IMR-90 (cell line): Measurements from ENCODE around the gene AGAP1. TPM values are rescaled to one million over a fixed set of nuclear protein-coding genes. Genes with fewer than 3 reads are reported as not detected.
A peak's percentile ranks its signal among the peaks of the same experiment; 100 is the strongest.

Experiments
- ATAC-seq: fragments of 200-7000 bp; cut with Tn5 transposase; 2 replicates; pipeline ENCODE4 v1.9.1; 2020; ENCODE audit warnings: low read depth, mild to moderate bottlenecking, moderate library complexity
- BruUV-seq: library from RNA; stranded (reverse); fragments of 400-500 nt; replicated peaks from 2 replicates; lab custom pipeline; 2021; lab: Mats Ljungman, UMichigan
- CTCF ChIA-PET: fragments of 300-600 bp; formaldehyde crosslinking; extraction: SDS; loops from one replicate; lab custom pipeline; 2021; ENCODE audit warnings: antibody characterized with exemption; lab: Yijun Ruan, JAX
- POLR2A ChIA-PET: fragments of 300-600 bp; sonication (Branson Sonifier 250); formaldehyde crosslinking; loops from one replicate; lab custom pipeline; 2022; ENCODE audit warnings: antibody characterized with exemption; ENCODE audit not compliant: unreplicated experiment; lab: Charles Lee
- DNase-seq: peaks from one replicate; pipeline ENCODE4 v3.0.0; 2013
- H2AFZ ChIP-seq: replicated peaks from 2 replicates; pipeline ENCODE3; 2013; ENCODE audit warnings: low read length, mild to moderate bottlenecking; ENCODE audit not compliant: poor library complexity
- H2AK5ac ChIP-seq: 2 replicates; pipeline ENCODE4 v1.6.1; 2013; ENCODE audit warnings: low read depth, low read length, inconsistent platforms
- H2AK9ac ChIP-seq: replicated peaks from 2 replicates; pipeline ENCODE3; 2013; ENCODE audit warnings: mild to moderate bottlenecking, low read depth, low read length, moderate library complexity; ENCODE audit not compliant: poor library complexity
- H2BK120ac ChIP-seq: 2 replicates; pipeline ENCODE4 v1.6.1; 2013; ENCODE audit warnings: low read depth, low read length, inconsistent platforms
- H2BK15ac ChIP-seq: 3 replicates; pipeline ENCODE4 v1.6.1; 2013; ENCODE audit warnings: low read depth, low read length, inconsistent platforms
- H2BK20ac ChIP-seq: 2 replicates; pipeline ENCODE4 v1.6.1; 2013; ENCODE audit warnings: low read depth, mild to moderate bottlenecking, inconsistent platforms, low read length, moderate library complexity
- H2BK5ac ChIP-seq: 2 replicates; pipeline ENCODE4 v1.6.1; 2013; ENCODE audit warnings: mild to moderate bottlenecking, low read depth, low read length, inconsistent platforms; ENCODE audit not compliant: poor library complexity, severe bottlenecking
- H3K14ac ChIP-seq: replicated peaks from 2 replicates; pipeline ENCODE4 v1.6.1; 2013; ENCODE audit warnings: low read depth, low read length, inconsistent platforms
- H3K18ac ChIP-seq: 2 replicates; pipeline ENCODE4 v1.6.1; 2013; ENCODE audit warnings: low read depth, low read length, control low read depth
- H3K23ac ChIP-seq: 2 replicates; pipeline ENCODE4 v1.6.1; 2013; ENCODE audit warnings: low read depth, low read length, inconsistent platforms
- H3K27ac ChIP-seq: 2 replicates; pipeline ENCODE4 v1.5.1; 2013; ENCODE audit warnings: mild to moderate bottlenecking, control low read depth, low read length; ENCODE audit not compliant: insufficient read depth
- H3K27me3 ChIP-seq: 2 replicates; pipeline ENCODE4 v1.6.1; 2013; ENCODE audit warnings: low read length; ENCODE audit not compliant: control insufficient read depth, insufficient read depth
- H3K36me3 ChIP-seq: 2 replicates; pipeline ENCODE4 v1.6.1; 2013; ENCODE audit warnings: low read length, mixed read lengths; ENCODE audit not compliant: control insufficient read depth, insufficient read depth
- H3K4ac ChIP-seq: 2 replicates; pipeline ENCODE4 v1.6.1; 2013; ENCODE audit warnings: low read depth, low read length, inconsistent platforms
- H3K4me1 ChIP-seq: 2 replicates; pipeline ENCODE4 v1.6.1; 2013; ENCODE audit warnings: low read length, mixed read lengths; ENCODE audit not compliant: control insufficient read depth, insufficient read depth
- H3K4me2 ChIP-seq: 2 replicates; pipeline ENCODE4 v1.6.1; 2013; ENCODE audit warnings: low read depth, mild to moderate bottlenecking, control low read depth, low read length, moderate library complexity
- H3K4me3 ChIP-seq: 2 replicates; pipeline ENCODE4 v1.5.1; 2013; ENCODE audit warnings: low read depth, mild to moderate bottlenecking, control low read depth, low read length, moderate library complexity; ENCODE audit not compliant: insufficient read depth
- H3K56ac ChIP-seq: 2 replicates; pipeline ENCODE4 v1.6.1; 2013; ENCODE audit warnings: low read length, inconsistent platforms; ENCODE audit not compliant: insufficient read depth; ENCODE audit errors: extremely low read depth
- H3K79me1 ChIP-seq, 2 experiments: 2 replicates each; pipeline ENCODE4 v1.6.1; 2013; ENCODE audit warnings: low read length in 2 of 2, inconsistent platforms in 1 of 2, low read depth in 1 of 2
- H3K9ac ChIP-seq: 2 replicates; pipeline ENCODE4 v1.6.1; 2013; ENCODE audit warnings: low read depth, low read length, control low read depth
- H3K9me1 ChIP-seq: 2 replicates; pipeline ENCODE4 v1.6.1; 2013; ENCODE audit warnings: low read length, inconsistent platforms; ENCODE audit not compliant: insufficient read depth
- H3K9me3 ChIP-seq: 2 replicates; pipeline ENCODE4 v1.6.1; 2013; ENCODE audit warnings: low read length; ENCODE audit not compliant: control insufficient read depth, insufficient read depth
- H4K20me1 ChIP-seq: 2 replicates; pipeline ENCODE4 v1.6.1; 2013; ENCODE audit warnings: low read length, inconsistent platforms; ENCODE audit not compliant: insufficient read depth
- H4K5ac ChIP-seq: 2 replicates; pipeline ENCODE4 v1.6.1; 2013; ENCODE audit warnings: mild to moderate bottlenecking, low read depth, low read length, control low read depth
- H4K8ac ChIP-seq, 2 experiments: 2 replicates each; pipeline ENCODE4 v1.6.1; 2013; ENCODE audit warnings: low read depth in 2 of 2, low read length in 2 of 2, control low read depth in 1 of 2, inconsistent platforms in 1 of 2
- H4K91ac ChIP-seq: 2 replicates; pipeline ENCODE4 v1.6.1; 2013; ENCODE audit warnings: low read depth, low read length, inconsistent platforms; ENCODE audit not compliant: insufficient read depth
- BHLHE40 ChIP-seq: fragments of 150-350 bp; IDR thresholded peaks from 2 replicates; pipeline ENCODE4 v1.6.1; 2016; ENCODE audit warnings: mild to moderate bottlenecking, low read depth, low read length
- CEBPB ChIP-seq: IDR thresholded peaks from 2 replicates; pipeline ENCODE4 v1.6.1; 2012; ENCODE audit warnings: low read depth, low read length, improper control_type of control experiment
- CHD1 ChIP-seq: IDR thresholded peaks from 2 replicates; pipeline ENCODE4 v1.6.1; 2012; ENCODE audit warnings: low read depth, low read length, improper control_type of control experiment
- FOS ChIP-seq: fragments of 150-350 bp; IDR thresholded peaks from 2 replicates; pipeline ENCODE4 v1.6.1; 2016; ENCODE audit warnings: low read depth, low read length
- MAFK ChIP-seq: IDR thresholded peaks from 2 replicates; pipeline ENCODE4 v1.6.1; 2012; ENCODE audit warnings: low read depth, low read length, improper control_type of control experiment
- MAZ ChIP-seq: IDR thresholded peaks from 2 replicates; pipeline ENCODE4 v1.6.1; 2012; ENCODE audit warnings: low read depth, mild to moderate bottlenecking, low read length, improper control_type of control experiment, moderate library complexity, borderline replicate concordance
- MXI1 ChIP-seq: IDR thresholded peaks from 2 replicates; pipeline ENCODE4 v1.6.1; 2012; ENCODE audit warnings: low read depth, mild to moderate bottlenecking, low read length, moderate library complexity, borderline replicate concordance
- NFE2L2 ChIP-seq: fragments of 150-350 bp; IDR thresholded peaks from 2 replicates; pipeline ENCODE4 v1.6.1; 2016; ENCODE audit warnings: low read depth, mild to moderate bottlenecking, low read length
- POLR2A ChIP-seq: IDR thresholded peaks from 2 replicates; pipeline ENCODE4 v1.6.1; 2012; ENCODE audit warnings: mild to moderate bottlenecking, low read depth, low read length
- RAD21 ChIP-seq: IDR thresholded peaks from 2 replicates; pipeline ENCODE4 v1.6.1; 2012; ENCODE audit warnings: low read length, improper control_type of control experiment
- RCOR1 ChIP-seq: IDR thresholded peaks from 2 replicates; pipeline ENCODE4 v1.6.1; 2012; ENCODE audit warnings: mild to moderate bottlenecking, low read length, improper control_type of control experiment; ENCODE audit not compliant: insufficient replicate concordance
- RFX5 ChIP-seq: IDR thresholded peaks from 2 replicates; pipeline ENCODE4 v1.8.0; 2012; ENCODE audit warnings: low read depth, mild to moderate bottlenecking, low read length, moderate library complexity
- SMC3 ChIP-seq: fragments of 150-350 bp; IDR thresholded peaks from 2 replicates; pipeline ENCODE4 v1.6.1; 2016; ENCODE audit warnings: low read depth, mild to moderate bottlenecking, antibody characterized with exemption, low read length, moderate library complexity
- WGBS, 2 experiments: methylation state at CpG; one replicate each; pipeline versions ENCODE4 v1.1.5 to v1.1.7; 2013; ENCODE audit warnings: missing lambda C conversion rate in 2 of 2; ENCODE audit not compliant: insufficient read length in 1 of 2; ENCODE audit errors: extremely low coverage in 2 of 2; 5-methylcytosine and 5-hydroxymethylcytosine counted together
- dilution Hi-C: fragments of 300-500 bp; cut with HindIII; formaldehyde crosslinking; loops from one replicate; pipeline ENCODE4 v1.14.3; 2018; ENCODE audit warnings: low sequenced_read_pairs; ENCODE audit not compliant: unreplicated experiment
- in situ Hi-C: fragments of 300-500 bp; cut with MboI; formaldehyde crosslinking; loops from 3 replicates; pipeline ENCODE4 v1.14.3; 2019; ENCODE audit warnings: low sequenced_read_pairs, inconsistent platforms, mixed read lengths
- intact Hi-C: fragments of 100-400 bp; cut with micrococcal nuclease; formaldehyde crosslinking; loops from 2 replicates; pipeline ENCODE4 v1.10.0; 2022
- polyA plus RNA-seq, 3 experiments: library from polyadenylated mRNA; depleted of rRNA; stranded (reverse); fragments of >200 nt; gene quantifications; 2 replicates each; pipeline ENCODE4 v1.2.3, GENCODE V29; 2012; ENCODE audit warnings: low replicate concordance in 1 of 3
- total RNA-seq: library from RNA; depleted of rRNA; stranded (reverse); fragments of >200 nt; gene quantifications from 2 replicates; pipeline ENCODE4 v1.2.3, GENCODE V29; 2012
- TF ChIP-seq, protein P1 (sequence below): fragments of 150-350 bp; IDR thresholded peaks from 2 replicates; pipeline ENCODE4 v1.6.1; 2016; ENCODE audit warnings: low read depth, mild to moderate bottlenecking, low read length, moderate library complexity, borderline replicate concordance
- TF ChIP-seq, protein P2 (sequence below): fragments of 150-350 bp; IDR thresholded peaks from 2 replicates; pipeline ENCODE4 v1.6.1; 2017; ENCODE audit warnings: mild to moderate bottlenecking, antibody characterized with exemption, low read length, low read depth
- TF ChIP-seq, protein P3 (sequence below): conservative IDR thresholded peaks from 2 replicates; pipeline ENCODE4 v1.5.1; 2012; ENCODE audit warnings: mild to moderate bottlenecking, low read depth, low read length, improper control_type of control experiment

Gene AGAP1
- total and polyA plus RNA-seq, 2 of the 4 experiments (the other 2 are of a cell fraction), result 15.1 to 16.4 TPM

DNA sequence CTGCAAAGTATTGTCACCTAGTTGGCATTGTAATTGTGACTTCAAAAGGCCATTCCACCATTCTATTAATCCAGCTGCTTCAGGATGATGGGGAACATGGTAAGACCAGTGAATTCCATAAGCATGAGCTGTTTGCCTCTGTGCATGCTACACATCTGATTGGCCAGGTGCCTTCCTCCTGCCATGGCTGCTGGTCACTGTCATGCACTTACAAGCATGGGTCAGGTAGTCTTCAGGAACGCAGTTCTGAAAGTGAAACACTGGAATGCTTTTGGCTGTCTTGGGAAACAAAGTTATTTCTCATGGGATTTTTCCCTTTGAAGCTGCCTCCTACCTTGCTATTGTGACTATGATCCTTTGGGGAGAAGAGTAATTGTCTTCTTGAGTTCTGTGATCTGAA, 406.8 kb downstream of the AGAP1 start:
- peak; percentile 41 for DNase-seq
- H3K4me3 ChIP-seq, result no peak overlapping the region
- no peak overlapping the region for H4K91ac ChIP-seq
- POLR2A ChIA-PET, result no interaction called here
- H3K79me1 ChIP-seq, result no peaks in the 10 kb centered on the region
- no peak overlapping the region for H3K9ac ChIP-seq
- BruUV-seq, result no TSS peak
- H4K5ac ChIP-seq, result no peak overlapping the region
- H3K4ac ChIP-seq, result no peak overlapping the region
- intact Hi-C loops (no loop called here), dilution Hi-C loops (no loop called here), in situ Hi-C loops (no loop called here)
- H3K4me1 ChIP-seq, result no peaks in the 10 kb centered on the region; the same call in 1 of the 2 replicates
- H3K14ac ChIP-seq, result no peak overlapping the region
- H3K4me2 ChIP-seq, result no peak overlapping the region
- H4K20me1 ChIP-seq, result no peaks in the 10 kb centered on the region
- no peak overlapping the region for H2BK15ac ChIP-seq
- TF ChIP-seq, protein P1, sequence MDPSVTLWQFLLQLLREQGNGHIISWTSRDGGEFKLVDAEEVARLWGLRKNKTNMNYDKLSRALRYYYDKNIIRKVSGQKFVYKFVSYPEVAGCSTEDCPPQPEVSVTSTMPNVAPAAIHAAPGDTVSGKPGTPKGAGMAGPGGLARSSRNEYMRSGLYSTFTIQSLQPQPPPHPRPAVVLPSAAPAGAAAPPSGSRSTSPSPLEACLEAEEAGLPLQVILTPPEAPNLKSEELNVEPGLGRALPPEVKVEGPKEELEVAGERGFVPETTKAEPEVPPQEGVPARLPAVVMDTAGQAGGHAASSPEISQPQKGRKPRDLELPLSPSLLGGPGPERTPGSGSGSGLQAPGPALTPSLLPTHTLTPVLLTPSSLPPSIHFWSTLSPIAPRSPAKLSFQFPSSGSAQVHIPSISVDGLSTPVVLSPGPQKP, result no peak
- TF ChIP-seq SMC3 (no peak), RFX5 (no peak), RAD21 (no peak), MAFK (no peak), NFE2L2 (no peak), CEBPB (no peak), POLR2A (no peak), RCOR1 (no peak), MAZ (no peak), MXI1 (no peak), BHLHE40 (no peak), CHD1 (no peak), FOS (no peak)
- TF ChIP-seq, protein P2, sequence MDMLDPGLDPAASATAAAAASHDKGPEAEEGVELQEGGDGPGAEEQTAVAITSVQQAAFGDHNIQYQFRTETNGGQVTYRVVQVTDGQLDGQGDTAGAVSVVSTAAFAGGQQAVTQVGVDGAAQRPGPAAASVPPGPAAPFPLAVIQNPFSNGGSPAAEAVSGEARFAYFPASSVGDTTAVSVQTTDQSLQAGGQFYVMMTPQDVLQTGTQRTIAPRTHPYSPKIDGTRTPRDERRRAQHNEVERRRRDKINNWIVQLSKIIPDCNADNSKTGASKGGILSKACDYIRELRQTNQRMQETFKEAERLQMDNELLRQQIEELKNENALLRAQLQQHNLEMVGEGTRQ, result no peak
- TF ChIP-seq, protein P3, sequence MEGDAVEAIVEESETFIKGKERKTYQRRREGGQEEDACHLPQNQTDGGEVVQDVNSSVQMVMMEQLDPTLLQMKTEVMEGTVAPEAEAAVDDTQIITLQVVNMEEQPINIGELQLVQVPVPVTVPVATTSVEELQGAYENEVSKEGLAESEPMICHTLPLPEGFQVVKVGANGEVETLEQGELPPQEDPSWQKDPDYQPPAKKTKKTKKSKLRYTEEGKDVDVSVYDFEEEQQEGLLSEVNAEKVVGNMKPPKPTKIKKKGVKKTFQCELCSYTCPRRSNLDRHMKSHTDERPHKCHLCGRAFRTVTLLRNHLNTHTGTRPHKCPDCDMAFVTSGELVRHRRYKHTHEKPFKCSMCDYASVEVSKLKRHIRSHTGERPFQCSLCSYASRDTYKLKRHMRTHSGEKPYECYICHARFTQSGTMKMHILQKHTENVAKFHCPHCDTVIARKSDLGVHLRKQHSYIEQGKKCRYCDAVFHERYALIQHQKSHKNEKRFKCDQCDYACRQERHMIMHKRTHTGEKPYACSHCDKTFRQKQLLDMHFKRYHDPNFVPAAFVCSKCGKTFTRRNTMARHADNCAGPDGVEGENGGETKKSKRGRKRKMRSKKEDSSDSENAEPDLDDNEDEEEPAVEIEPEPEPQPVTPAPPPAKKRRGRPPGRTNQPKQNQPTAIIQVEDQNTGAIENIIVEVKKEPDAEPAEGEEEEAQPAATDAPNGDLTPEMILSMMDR, result no peak
- no peak overlapping the region for H3K18ac ChIP-seq
- no peak overlapping the region for H3K56ac ChIP-seq
- 0 out of 2 replicates have a peak overlapping the region, but pooled peaks have one; percentile 51 for H2AK5ac ChIP-seq
- no peak overlapping the region for H2AK9ac ChIP-seq
- peaks cover 1% of the 10 kb centered on the region; the same call in 1 of the 2 replicates for H3K36me3 ChIP-seq
- no peak overlapping the region for H2AFZ ChIP-seq
- H3K23ac ChIP-seq, result no peak overlapping the region
- no peak overlapping the region for H2BK20ac ChIP-seq
- no peak overlapping the region for H3K27ac ChIP-seq
- no peaks in the 10 kb centered on the region; the same call in 1 of the 2 replicates for H3K9me1 ChIP-seq
- no peaks in the 10 kb centered on the region; the same call in 1 of the 2 replicates for H3K9me3 ChIP-seq
- H2BK5ac ChIP-seq, result no peak overlapping the region
- WGBS, 2 experiments, result no CpG with 5 or more reads among the region's 1 CpG
- H2BK120ac ChIP-seq, result no peak overlapping the region
- no peaks in the 10 kb centered on the region for H3K27me3 ChIP-seq
- no peak overlapping the region for H4K8ac ChIP-seq
- CTCF ChIA-PET, result no interaction called here
- ATAC-seq, result no peak
